ENCODE data around the gene LARGE1.

DNA sequence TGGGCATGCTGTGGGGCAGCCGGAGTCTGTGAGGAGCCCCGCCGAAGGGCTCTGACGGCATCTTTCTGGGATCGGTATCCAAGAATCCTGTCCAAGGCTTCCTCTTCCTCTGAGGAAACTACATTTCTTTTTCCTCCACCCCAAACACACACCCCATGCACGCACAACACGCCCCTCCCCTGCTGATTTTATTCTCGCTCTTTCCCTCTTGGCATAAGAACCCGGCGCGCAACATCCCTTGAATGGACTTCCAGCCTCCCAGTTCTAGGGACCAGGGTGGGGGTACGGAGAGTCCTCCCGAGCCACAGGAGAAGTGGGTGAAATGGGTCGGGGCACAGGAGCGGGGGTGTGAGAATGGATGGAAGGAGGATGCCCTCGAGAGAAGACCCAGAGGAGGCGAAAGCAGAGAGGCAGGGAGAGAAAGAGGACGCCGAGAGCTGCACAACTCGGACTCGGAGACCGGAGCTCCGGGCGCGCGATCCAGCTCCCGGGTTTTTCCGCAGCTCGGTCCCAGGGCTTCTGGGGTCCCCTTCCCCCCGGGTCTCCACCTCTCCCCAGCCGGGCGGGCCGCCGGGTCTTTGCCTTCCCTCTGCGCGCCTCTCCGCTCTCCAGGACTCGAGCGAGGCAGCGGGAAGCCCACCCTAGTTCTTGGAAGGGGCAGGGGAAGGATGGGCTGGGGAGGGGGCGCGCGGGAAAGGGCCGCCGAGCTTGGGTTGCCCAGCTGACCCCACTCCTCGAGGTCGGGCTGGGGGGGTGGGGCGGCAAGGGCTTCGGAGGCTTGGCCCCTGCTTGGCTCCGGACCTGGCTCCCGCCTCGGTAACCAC is 1.5 kb upstream of the LARGE1 start:
- TF ChIP-seq, protein P1, sequence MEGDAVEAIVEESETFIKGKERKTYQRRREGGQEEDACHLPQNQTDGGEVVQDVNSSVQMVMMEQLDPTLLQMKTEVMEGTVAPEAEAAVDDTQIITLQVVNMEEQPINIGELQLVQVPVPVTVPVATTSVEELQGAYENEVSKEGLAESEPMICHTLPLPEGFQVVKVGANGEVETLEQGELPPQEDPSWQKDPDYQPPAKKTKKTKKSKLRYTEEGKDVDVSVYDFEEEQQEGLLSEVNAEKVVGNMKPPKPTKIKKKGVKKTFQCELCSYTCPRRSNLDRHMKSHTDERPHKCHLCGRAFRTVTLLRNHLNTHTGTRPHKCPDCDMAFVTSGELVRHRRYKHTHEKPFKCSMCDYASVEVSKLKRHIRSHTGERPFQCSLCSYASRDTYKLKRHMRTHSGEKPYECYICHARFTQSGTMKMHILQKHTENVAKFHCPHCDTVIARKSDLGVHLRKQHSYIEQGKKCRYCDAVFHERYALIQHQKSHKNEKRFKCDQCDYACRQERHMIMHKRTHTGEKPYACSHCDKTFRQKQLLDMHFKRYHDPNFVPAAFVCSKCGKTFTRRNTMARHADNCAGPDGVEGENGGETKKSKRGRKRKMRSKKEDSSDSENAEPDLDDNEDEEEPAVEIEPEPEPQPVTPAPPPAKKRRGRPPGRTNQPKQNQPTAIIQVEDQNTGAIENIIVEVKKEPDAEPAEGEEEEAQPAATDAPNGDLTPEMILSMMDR (IDR thresholded peaks at IDR 0.05 in 8 of 11, conservative IDR thresholded peaks at IDR 0.05 in 3 of 11), result no peak
- no peak for TF ChIP-seq POLR2A (IDR thresholded peaks at IDR 0.05)
